HepG2 (cell line): ENCODE measurements around the gene GJB5. TPM values are rescaled to one million over a fixed set of nuclear protein-coding genes. Genes with fewer than 3 reads are reported as not detected.

ENCODE experiments used
- ATAC-seq: fragments of 200-7000 bp; cut with Tn5 transposase; 3 replicates; pipeline ENCODE4 v1.9.1; 2020; ENCODE audit warnings: mild to moderate bottlenecking, moderate library complexity
- BruUV-seq: library from RNA; stranded (reverse); fragments of 400-500 nt; replicated peaks from 2 replicates; lab custom pipeline; 2021; lab: Mats Ljungman, UMichigan
- CTCF ChIA-PET: fragments of 300-600 bp; formaldehyde crosslinking; extraction: SDS; loops from one replicate; lab custom pipeline; 2021; ENCODE audit warnings: low total read pairs, inconsistent platforms, low intra/inter-chr PET ratio; lab: Yijun Ruan, JAX
- POLR2A ChIA-PET: fragments of 350-600 bp; sonication (Branson Sonifier 250); formaldehyde crosslinking; loops from one replicate; lab custom pipeline; 2020; ENCODE audit warnings: antibody characterized with exemption, inconsistent platforms; lab: Yijun Ruan, JAX
- DNase-seq: peaks from one replicate; pipeline ENCODE4 v3.0.0-alpha.2; 2015; ENCODE audit warnings: low spot score
- FAIRE-seq: peaks from 3 replicates; lab custom pipeline; 2011; peaks lifted over from hg19 to GRCh38; lab: Jason Lieb, UNC
- H2AFZ ChIP-seq: one replicate; pipeline ENCODE4 v1.6.1; 2011; ENCODE audit warnings: low read length, inconsistent platforms
- H3K27ac ChIP-seq: fragments of 300-600 bp; 3 replicates; pipeline ENCODE4 v1.8.0; 2011; ENCODE audit warnings: mixed run types, mild to moderate bottlenecking, mixed read lengths, low read length, inconsistent platforms; ENCODE audit not compliant: insufficient read depth; ENCODE audit errors: extremely low read length
- H3K27me3 ChIP-seq, 2 experiments: fragments of 200-600 bp in 1 of 2; 2 replicates in 1 of 2; 3 replicates in 1 of 2; pipeline versions ENCODE4 v1.6.0 to v1.8.0; 2011; ENCODE audit warnings: low read length in 2 of 2, mild to moderate bottlenecking in 2 of 2, moderate library complexity in 2 of 2, inconsistent platforms in 1 of 2; ENCODE audit not compliant: insufficient read depth in 2 of 2, control insufficient read depth in 1 of 2
- H3K36me3 ChIP-seq, 2 experiments: fragments of 200-600 bp in 1 of 2; replicated peaks in 1 of 2; 2 replicates in 1 of 2; 3 replicates in 1 of 2; pipeline versions ENCODE4 v1.5.1 to v1.8.0; 2011; ENCODE audit warnings: low read length in 2 of 2, inconsistent platforms in 1 of 2; ENCODE audit not compliant: insufficient read depth in 2 of 2, control insufficient read depth in 1 of 2
- H3K4me1 ChIP-seq: 2 replicates; pipeline ENCODE4 v1.5.1; 2012; ENCODE audit warnings: low read length, inconsistent platforms; ENCODE audit not compliant: insufficient read depth
- H3K4me2 ChIP-seq: 2 replicates; pipeline ENCODE4 v1.6.0; 2011; ENCODE audit warnings: low read depth, low read length, inconsistent platforms
- H3K4me3 ChIP-seq, 3 experiments: fragments of 200-600 bp in 1 of 3; sonication (generic), shearing (Covaris generic) in 1 of 3; replicated peaks in 1 of 3; 2 replicates each; pipeline ENCODE4 v1.5.1; 2011 to 2016; ENCODE audit warnings: low read length in 3 of 3, inconsistent platforms in 2 of 3, low read depth in 2 of 3, mild to moderate bottlenecking in 2 of 3, control low read depth in 1 of 3, mixed read lengths in 1 of 3; ENCODE audit not compliant: insufficient read depth in 1 of 3
- H3K79me2 ChIP-seq: one replicate; pipeline ENCODE4 v1.6.1; 2011; ENCODE audit warnings: low read length, inconsistent platforms; ENCODE audit not compliant: insufficient read depth
- H3K9ac ChIP-seq: 2 replicates; pipeline ENCODE4 v1.6.0; 2011; ENCODE audit warnings: mild to moderate bottlenecking, low read depth, low read length, inconsistent platforms; ENCODE audit not compliant: insufficient read depth
- H3K9me3 ChIP-seq: 2 replicates; pipeline ENCODE4 v1.5.1; 2012; ENCODE audit warnings: mild to moderate bottlenecking, low read length
- H4K20me1 ChIP-seq: 2 replicates; pipeline ENCODE4 v1.6.0; 2011; ENCODE audit warnings: inconsistent platforms, mild to moderate bottlenecking, low read length, moderate library complexity; ENCODE audit not compliant: insufficient read depth
- ATF7 ChIP-seq, 2 experiments: fragments of 450-650 bp in 1 of 2; sonication (generic) in 1 of 2; formaldehyde crosslinking in 1 of 2; IDR thresholded peaks; 2 replicates each; pipeline versions ENCODE4 v1.4.0 to v1.6.1; 2016 to 2020; ENCODE audit warnings: antibody characterized with exemption in 1 of 2, mild to moderate bottlenecking in 1 of 2, missing genetic modification reagents in 1 of 2
- CEBPB ChIP-seq: IDR thresholded peaks from 2 replicates; pipeline ENCODE4 v1.6.1; 2011; ENCODE audit warnings: low read depth, low read length, improper control_type of control experiment, borderline replicate concordance
- CREB1 ChIP-seq, 2 experiments: fragments of 450-650 bp in 1 of 2; IDR thresholded peaks; 2 replicates each; pipeline ENCODE4 v1.6.1; 2016 to 2017; ENCODE audit warnings: control low read depth in 1 of 2, mild to moderate bottlenecking in 1 of 2, missing compliant biosample characterization in 1 of 2, missing genetic modification characterization in 1 of 2
- CSRNP2 ChIP-seq: sonication (generic); formaldehyde crosslinking; conservative IDR thresholded peaks from 2 replicates; pipeline ENCODE4 v1.8.0; 2022; ENCODE audit warnings: low read depth, missing genetic modification reagents
- FOSL2 ChIP-seq: sonication (generic); formaldehyde crosslinking; IDR thresholded peaks from 2 replicates; pipeline ENCODE4 v1.4.0; 2020; ENCODE audit warnings: missing genetic modification reagents
- GABPB1 ChIP-seq: IDR thresholded peaks from 2 replicates; pipeline ENCODE4 v1.6.1; 2016; ENCODE audit warnings: mild to moderate bottlenecking, missing genetic modification reagents, moderate library complexity, missing compliant biosample characterization
- GMEB2 ChIP-seq: IDR thresholded peaks from 2 replicates; pipeline ENCODE4 v1.6.1; 2016; ENCODE audit warnings: missing biosample characterization, missing genetic modification reagents, low read depth
- HNRNPK ChIP-seq: fragments of 200-400 bp; formaldehyde crosslinking; IDR thresholded peaks from 2 replicates; pipeline ENCODE4 v1.6.1; 2018; ENCODE audit warnings: low read length, low read depth, moderate library complexity, mild to moderate bottlenecking; ENCODE audit not compliant: poor library complexity, severe bottlenecking
- HNRNPLL ChIP-seq: fragments of 200-400 bp; formaldehyde crosslinking; IDR thresholded peaks from 2 replicates; pipeline ENCODE4 v1.6.1; 2017; ENCODE audit warnings: mild to moderate bottlenecking, low read depth, low read length; ENCODE audit not compliant: poor library complexity, severe bottlenecking
- SP140L ChIP-seq: sonication (generic); formaldehyde crosslinking; IDR thresholded peaks from 2 replicates; pipeline ENCODE4 v1.4.0; 2020; ENCODE audit warnings: missing genetic modification reagents, borderline replicate concordance
- ZFP41 ChIP-seq: sonication (generic); formaldehyde crosslinking; IDR thresholded peaks from 2 replicates; pipeline ENCODE4 v1.4.0; 2020; ENCODE audit warnings: mild to moderate bottlenecking, missing genetic modification reagents, borderline replicate concordance
- ZNF17 ChIP-seq: sonication (generic); formaldehyde crosslinking; IDR thresholded peaks from 2 replicates; pipeline ENCODE4 v1.5.0; 2020; ENCODE audit warnings: mild to moderate bottlenecking, missing genetic modification reagents
- WGBS: methylation state at CpG from one replicate; pipeline ENCODE4 v1.1.6; 2017; ENCODE audit warnings: low lambda C conversion rate; 5-methylcytosine and 5-hydroxymethylcytosine counted together
- in situ Hi-C: cut with HindIII; loops from 2 replicates; pipeline ENCODE4 v1.10.0; 2017; ENCODE audit warnings: low pct_unique_long_range_greater_than_20kb; ENCODE audit not compliant: extremely low pct_ligation_motif_present
- intact Hi-C: fragments of 100-400 bp; cut with micrococcal nuclease; formaldehyde crosslinking; loops from one replicate; pipeline ENCODE4 v1.10.0; 2022; ENCODE audit not compliant: unreplicated experiment
- polyA plus RNA-seq, 8 experiments: library from polyadenylated mRNA; depleted of rRNA in 3 of 8; stranded (reverse) in 7 of 8; unstranded in 1 of 8; fragments of >200 nt; fragmentation: Illumina TruSeq in 4 of 8; extraction: Trizol in 4 of 8; gene quantifications; 2 replicates each; pipeline versions ENCODE4 v1.2.1 to v1.2.3, GENCODE V29; 2011 to 2016; ENCODE audit warnings: low read depth in 4 of 8, missing spikeins in 1 of 8, mixed read lengths in 1 of 8; ENCODE audit not compliant: insufficient read depth in 1 of 8
- total RNA-seq, 5 experiments: library from RNA; depleted of rRNA; stranded (reverse); fragments of >200 nt; fragmentation: Illumina TruSeq; extraction: Trizol; gene quantifications; 2 replicates each; pipeline ENCODE4 v1.2.3, GENCODE V29; 2016; ENCODE audit warnings: low read depth in 1 of 5
- TF ChIP-seq, protein P1 (sequence below): sonication (generic); formaldehyde crosslinking; conservative IDR thresholded peaks from 2 replicates; pipeline ENCODE4 v1.5.0; 2020; ENCODE audit warnings: missing genetic modification reagents

The GJB5 gene
- total and polyA plus RNA-seq, 2 of the 13 experiments (the other 11 are each of a cell fraction or from before 2014, with no cell fraction given) = not detected

GRCh38 chr1:34705077-34705476 lies 49.8 kb upstream of the GJB5 start (continued):
- no peak for TF ChIP-seq FOSL2 (CRISPR knock-in tag)
- TF ChIP-seq HNRNPK = no peak
- TF ChIP-seq, all 625 proteins: peak for 0

- POLR2A ChIA-PET = no interaction called here
- Histone ChIP-seq H3K9ac (no peak overlapping the region), H3K4me1 (no peaks in the 10 kb centered on the region), H4K20me1 (no peaks in the 10 kb centered on the region), H3K79me2 (no peaks in the 10 kb centered on the region), H3K4me2 (no peak overlapping the region), H3K27ac (no peak overlapping the region), H3K27me3 (peaks cover 1 to 9% of the 10 kb centered on the region in 2 experiments; a peak in 2 of 5 replicates), H3K4me3 (no peak overlapping the region), H3K36me3 (no peaks in the 10 kb centered on the region)
- in situ Hi-C loops = no loop called here
- WGBS = 0% methylated on average over 4 of the region's 4 CpGs
- DNase-seq = no peak
- TF ChIP-seq HNRNPLL (no peak), CSRNP2 (CRISPR knock-in tag) (no peak), GABPB1 (CRISPR knock-in tag) (no peak), SP140L (CRISPR knock-in tag) (no peak), CREB1 (IDR thresholded peaks at IDR 0.05) (peak; percentile 75), CREB1 (CRISPR knock-in tag; IDR thresholded peaks at IDR 0.05) (no peak), ZFP41 (no peak), ZNF17 (CRISPR knock-in tag) (no peak), GMEB2 (CRISPR knock-in tag) (no peak), ATF7 (IDR thresholded peaks at IDR 0.05) (peak; percentile 64), ATF7 (CRISPR knock-in tag; IDR thresholded peaks at IDR 0.05) (no peak), CEBPB (no peak)
- TF ChIP-seq, protein P1, sequence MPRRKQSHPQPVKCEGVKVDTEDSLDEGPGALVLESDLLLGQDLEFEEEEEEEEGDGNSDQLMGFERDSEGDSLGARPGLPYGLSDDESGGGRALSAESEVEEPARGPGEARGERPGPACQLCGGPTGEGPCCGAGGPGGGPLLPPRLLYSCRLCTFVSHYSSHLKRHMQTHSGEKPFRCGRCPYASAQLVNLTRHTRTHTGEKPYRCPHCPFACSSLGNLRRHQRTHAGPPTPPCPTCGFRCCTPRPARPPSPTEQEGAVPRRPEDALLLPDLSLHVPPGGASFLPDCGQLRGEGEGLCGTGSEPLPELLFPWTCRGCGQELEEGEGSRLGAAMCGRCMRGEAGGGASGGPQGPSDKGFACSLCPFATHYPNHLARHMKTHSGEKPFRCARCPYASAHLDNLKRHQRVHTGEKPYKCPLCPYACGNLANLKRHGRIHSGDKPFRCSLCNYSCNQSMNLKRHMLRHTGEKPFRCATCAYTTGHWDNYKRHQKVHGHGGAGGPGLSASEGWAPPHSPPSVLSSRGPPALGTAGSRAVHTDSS = no peak
- TF ChIP-seq, all 625 proteins: peak for 2
- H2AFZ ChIP-seq = no peak overlapping the region
- ATAC-seq (no peak), FAIRE-seq (no peak)
- H3K9me3 ChIP-seq = no peaks in the 10 kb centered on the region
- intact Hi-C loops = no loop called here
- CTCF ChIA-PET = no interaction called here
- no TSS peak for BruUV-seq
These were observed 46.7 kb upstream of the GJB5 start for GRCh38 chr1:34708106-34708505.
